ENCODE measurements around the gene RIPPLY3.

The RIPPLY3 gene, protein sequence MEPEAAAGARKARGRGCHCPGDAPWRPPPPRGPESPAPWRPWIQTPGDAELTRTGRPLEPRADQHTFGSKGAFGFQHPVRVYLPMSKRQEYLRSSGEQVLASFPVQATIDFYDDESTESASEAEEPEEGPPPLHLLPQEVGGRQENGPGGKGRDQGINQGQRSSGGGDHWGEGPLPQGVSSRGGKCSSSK

GRCh38 chr21:37006486-37007291 is at the start of gene RIPPLY3:
RIPPLY3 (plus strand) TSS chr21:37006702; CDS start chr21:37006773, 71 bp downstream.
- ChIA-PET CTCF (interaction anchor here (1.4 to 2.6 kb wide), 2 partner anchors 17 to 20 kb away, joined by 5 to 10 read pairs; no protein-coding TSS in a partner anchor), POLR2A (interaction anchor here (0.7 to 1.4 kb wide), 5 partner anchors 10 to 52 kb away, joined by 3 to 4 read pairs (median 3); no protein-coding TSS in a partner anchor)
- TF ChIP-seq ZBTB20 (tag by site-specific recombination; IDR thresholded peaks at IDR 0.05) (peak; percentile 83), GLIS1 (tag by site-specific recombination; IDR thresholded peaks at IDR 0.05) (no peak), HOXA7 (CRISPR knock-in tag; IDR thresholded peaks at IDR 0.05; ENCODE audit: borderline replicate concordance) (no peak), ZNF24 (tag by site-specific recombination; IDR thresholded peaks at IDR 0.05) (no peak), ZNF629 (tag by site-specific recombination; IDR thresholded peaks at IDR 0.05) (no peak), ZNF518A (tag by site-specific recombination; conservative IDR thresholded peaks at IDR 0.05; ENCODE audit: low read depth) (no peak), KLF10 (tag by site-specific recombination; IDR thresholded peaks at IDR 0.05) (peak; percentile 26; the same call in 1 of the 2 replicates), ZBTB48 (tag by site-specific recombination; IDR thresholded peaks at IDR 0.05) (0 out of 2 replicates have a peak, but pooled peaks have one; percentile 61), EGR2 (tag by site-specific recombination; IDR thresholded peaks at IDR 0.05; ENCODE audit: low read depth) (no peak), BCL11A (tag by site-specific recombination; IDR thresholded peaks at IDR 0.05; ENCODE audit: low read depth) (no peak), SCRT1 (tag by site-specific recombination; IDR thresholded peaks at IDR 0.05; ENCODE audit: borderline replicate concordance) (no peak), ZNF335 (tag by site-specific recombination; conservative IDR thresholded peaks at IDR 0.05) (peak; percentile 67), ZNF707 (tag by site-specific recombination; IDR thresholded peaks at IDR 0.05) (no peak), ZBTB26 (tag by site-specific recombination; optimal IDR thresholded peaks at IDR 0.05) (peak; percentile 59), ZSCAN18 (tag by site-specific recombination; IDR thresholded peaks at IDR 0.05) (no peak), GLI4 (tag by site-specific recombination; IDR thresholded peaks at IDR 0.05) (no peak), ZNF169 (tag by site-specific recombination; IDR thresholded peaks at IDR 0.05) (no peak), TCF7L2 (IDR thresholded peaks at IDR 0.05; ENCODE audit: borderline replicate concordance, low read depth, low read length) (no peak), ZNF473 (tag by site-specific recombination; IDR thresholded peaks at IDR 0.05) (no peak)
- TF ChIP-seq, protein P1, sequence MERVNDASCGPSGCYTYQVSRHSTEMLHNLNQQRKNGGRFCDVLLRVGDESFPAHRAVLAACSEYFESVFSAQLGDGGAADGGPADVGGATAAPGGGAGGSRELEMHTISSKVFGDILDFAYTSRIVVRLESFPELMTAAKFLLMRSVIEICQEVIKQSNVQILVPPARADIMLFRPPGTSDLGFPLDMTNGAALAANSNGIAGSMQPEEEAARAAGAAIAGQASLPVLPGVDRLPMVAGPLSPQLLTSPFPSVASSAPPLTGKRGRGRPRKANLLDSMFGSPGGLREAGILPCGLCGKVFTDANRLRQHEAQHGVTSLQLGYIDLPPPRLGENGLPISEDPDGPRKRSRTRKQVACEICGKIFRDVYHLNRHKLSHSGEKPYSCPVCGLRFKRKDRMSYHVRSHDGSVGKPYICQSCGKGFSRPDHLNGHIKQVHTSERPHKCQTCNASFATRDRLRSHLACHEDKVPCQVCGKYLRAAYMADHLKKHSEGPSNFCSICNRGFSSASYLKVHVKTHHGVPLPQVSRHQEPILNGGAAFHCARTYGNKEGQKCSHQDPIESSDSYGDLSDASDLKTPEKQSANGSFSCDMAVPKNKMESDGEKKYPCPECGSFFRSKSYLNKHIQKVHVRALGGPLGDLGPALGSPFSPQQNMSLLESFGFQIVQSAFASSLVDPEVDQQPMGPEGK (tag by site-specific recombination; IDR thresholded peaks at IDR 0.05), result no peak
- TF ChIP-seq, protein P2, sequence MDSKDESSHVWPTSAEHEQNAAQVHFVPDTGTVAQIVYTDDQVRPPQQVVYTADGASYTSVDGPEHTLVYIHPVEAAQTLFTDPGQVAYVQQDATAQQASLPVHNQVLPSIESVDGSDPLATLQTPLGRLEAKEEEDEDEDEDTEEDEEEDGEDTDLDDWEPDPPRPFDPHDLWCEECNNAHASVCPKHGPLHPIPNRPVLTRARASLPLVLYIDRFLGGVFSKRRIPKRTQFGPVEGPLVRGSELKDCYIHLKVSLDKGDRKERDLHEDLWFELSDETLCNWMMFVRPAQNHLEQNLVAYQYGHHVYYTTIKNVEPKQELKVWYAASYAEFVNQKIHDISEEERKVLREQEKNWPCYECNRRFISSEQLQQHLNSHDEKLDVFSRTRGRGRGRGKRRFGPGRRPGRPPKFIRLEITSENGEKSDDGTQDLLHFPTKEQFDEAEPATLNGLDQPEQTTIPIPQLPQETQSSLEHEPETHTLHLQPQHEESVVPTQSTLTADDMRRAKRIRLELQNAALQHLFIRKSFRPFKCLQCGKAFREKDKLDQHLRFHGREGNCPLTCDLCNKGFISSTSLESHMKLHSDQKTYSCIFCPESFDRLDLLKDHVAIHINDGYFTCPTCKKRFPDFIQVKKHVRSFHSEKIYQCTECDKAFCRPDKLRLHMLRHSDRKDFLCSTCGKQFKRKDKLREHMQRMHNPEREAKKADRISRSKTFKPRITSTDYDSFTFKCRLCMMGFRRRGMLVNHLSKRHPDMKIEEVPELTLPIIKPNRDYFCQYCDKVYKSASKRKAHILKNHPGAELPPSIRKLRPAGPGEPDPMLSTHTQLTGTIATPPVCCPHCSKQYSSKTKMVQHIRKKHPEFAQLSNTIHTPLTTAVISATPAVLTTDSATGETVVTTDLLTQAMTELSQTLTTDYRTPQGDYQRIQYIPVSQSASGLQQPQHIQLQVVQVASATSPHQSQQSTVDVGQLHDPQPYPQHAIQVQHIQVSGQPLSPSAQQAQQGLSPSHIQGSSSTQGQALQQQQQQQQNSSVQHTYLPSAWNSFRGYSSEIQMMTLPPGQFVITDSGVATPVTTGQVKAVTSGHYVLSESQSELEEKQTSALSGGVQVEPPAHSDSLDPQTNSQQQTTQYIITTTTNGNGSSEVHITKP (tag by site-specific recombination; IDR thresholded peaks at IDR 0.05), result 0 out of 2 replicates have a peak, but pooled peaks have one; percentile 8
- H3K9me3 ChIP-seq (ENCODE audit: control insufficient read depth, insufficient read depth, low read depth, low read length), result no peaks in the 10 kb centered on the region
- H3K27ac ChIP-seq (ENCODE audit: extremely low read depth, low read depth, low read length), result peak within 1 kb of the TSS; percentile 43; the same call in 1 of the 2 replicates
- H3K4me1 ChIP-seq (ENCODE audit: control insufficient read depth, insufficient read depth, low read length), result no peaks in the 10 kb centered on the region; the same call in 1 of the 2 replicates
- no peaks in the 10 kb centered on the region for H3K36me3 ChIP-seq (ENCODE audit: control insufficient read depth in 2 of 2, insufficient read depth in 1 of 2, low read length in 2 of 2)
- H3K4me3 ChIP-seq (ENCODE audit: low read depth, low read length), result peak within 1 kb of the TSS; percentile 41

Measured in HEK293 (cell line).